H9 (cell line): ENCODE results near the gene ESRRA. TPM values are rescaled to one million over a fixed set of nuclear protein-coding genes. Genes with fewer than 3 reads are reported as not detected.

ENCODE experiments used
- DNase-seq: peaks from one replicate; pipeline ENCODE4 v3.0.0-alpha.2; 2017
- H2AFZ ChIP-seq: one replicate; pipeline ENCODE4 v1.6.1; 2013; ENCODE audit warnings: mild to moderate bottlenecking, low read length, control low read depth, moderate library complexity
- H2AK5ac ChIP-seq: 2 replicates; pipeline ENCODE4 v1.6.1; 2013; ENCODE audit warnings: low read length, control low read depth, mixed read lengths; ENCODE audit not compliant: insufficient read length
- H2BK120ac ChIP-seq: one replicate; pipeline ENCODE4 v1.6.1; 2013; ENCODE audit warnings: low read depth, mild to moderate bottlenecking, low read length, control low read depth, inconsistent platforms; ENCODE audit not compliant: poor library complexity, severe bottlenecking
- H2BK12ac ChIP-seq: 2 replicates; pipeline ENCODE4 v1.6.1; 2013; ENCODE audit warnings: low read length, control low read depth, mixed read lengths, low read depth; ENCODE audit not compliant: insufficient read length
- H2BK15ac ChIP-seq: 2 replicates; pipeline ENCODE4 v1.6.1; 2013; ENCODE audit warnings: low read depth, low read length, control low read depth
- H2BK20ac ChIP-seq: one replicate; pipeline ENCODE4 v1.6.1; 2013; ENCODE audit warnings: low read depth, mild to moderate bottlenecking, low read length, control low read depth, inconsistent platforms; ENCODE audit not compliant: poor library complexity, severe bottlenecking
- H2BK5ac ChIP-seq: 2 replicates; pipeline ENCODE4 v1.6.1; 2013; ENCODE audit warnings: low read length, control low read depth, mixed read lengths; ENCODE audit not compliant: insufficient read length
- H3K14ac ChIP-seq: 2 replicates; pipeline ENCODE4 v1.6.1; 2013; ENCODE audit warnings: low read length, control low read depth; ENCODE audit not compliant: insufficient read depth
- H3K18ac ChIP-seq: 2 replicates; pipeline ENCODE4 v1.6.1; 2013; ENCODE audit warnings: low read depth, mild to moderate bottlenecking, mixed read lengths, low read length, control low read depth; ENCODE audit not compliant: insufficient read length
- H3K23ac ChIP-seq: 2 replicates; pipeline ENCODE4 v1.6.1; 2013; ENCODE audit warnings: low read length, control low read depth, mixed read lengths, low read depth; ENCODE audit not compliant: insufficient read length
- H3K23me2 ChIP-seq: 2 replicates; pipeline ENCODE4 v1.6.1; 2013; ENCODE audit warnings: low read depth, mild to moderate bottlenecking, mixed read lengths, low read length, control low read depth; ENCODE audit not compliant: insufficient read length, poor library complexity, severe bottlenecking
- H3K27ac ChIP-seq: 2 replicates; pipeline ENCODE4 v1.5.1; 2013; ENCODE audit warnings: low read length, control low read depth, mixed read lengths, low read depth; ENCODE audit not compliant: insufficient read length
- H3K27me3 ChIP-seq: 2 replicates; pipeline ENCODE4 v1.6.1; 2013; ENCODE audit warnings: low read length, control low read depth, inconsistent platforms; ENCODE audit not compliant: insufficient read depth
- H3K4ac ChIP-seq: 2 replicates; pipeline ENCODE4 v1.6.1; 2013; ENCODE audit warnings: low read depth, mild to moderate bottlenecking, control low read depth, inconsistent platforms, low read length, moderate library complexity
- H3K4me1 ChIP-seq: 2 replicates; pipeline ENCODE4 v1.6.1; 2013; ENCODE audit warnings: low read length, control low read depth, inconsistent platforms; ENCODE audit not compliant: insufficient read depth
- H3K4me2 ChIP-seq: 2 replicates; pipeline ENCODE4 v1.6.1; 2013; ENCODE audit warnings: low read length, control low read depth, mixed read lengths; ENCODE audit not compliant: insufficient read length, insufficient read depth
- H3K56ac ChIP-seq: 2 replicates; pipeline ENCODE4 v1.6.1; 2013; ENCODE audit warnings: low read depth, mild to moderate bottlenecking, mixed read lengths, low read length, control low read depth; ENCODE audit not compliant: insufficient read length
- H3K79me1 ChIP-seq: 2 replicates; pipeline ENCODE4 v1.6.1; 2013; ENCODE audit warnings: low read depth, mild to moderate bottlenecking, moderate library complexity, low read length, control low read depth, inconsistent platforms; ENCODE audit not compliant: insufficient read depth, poor library complexity, severe bottlenecking
- H3K79me2 ChIP-seq: 2 replicates; pipeline ENCODE4 v1.6.1; 2013; ENCODE audit warnings: low read length, control low read depth, inconsistent platforms; ENCODE audit not compliant: insufficient read depth
- H3K9ac ChIP-seq: 2 replicates; pipeline ENCODE4 v1.6.1; 2013; ENCODE audit warnings: low read length, control low read depth, mixed read lengths; ENCODE audit not compliant: insufficient read length; ENCODE audit errors: extremely low read depth
- H3K9me3 ChIP-seq: one replicate; pipeline ENCODE4 v1.6.1; 2013; ENCODE audit warnings: low read depth, low read length, inconsistent platforms; ENCODE audit not compliant: control insufficient read depth
- H3T11ph ChIP-seq: one replicate; pipeline ENCODE4 v1.6.1; 2013; ENCODE audit warnings: mild to moderate bottlenecking, low read length, control low read depth, inconsistent platforms
- H4K20me1 ChIP-seq: one replicate; pipeline ENCODE4 v1.6.1; 2013; ENCODE audit not compliant: control insufficient read depth, insufficient read length, insufficient read depth
- H4K5ac ChIP-seq: 2 replicates; pipeline ENCODE4 v1.6.1; 2013; ENCODE audit warnings: low read depth, mild to moderate bottlenecking, mixed read lengths, low read length, control low read depth; ENCODE audit not compliant: insufficient read length
- H4K8ac ChIP-seq: replicated peaks from 2 replicates; pipeline ENCODE4 v1.6.1; 2013; ENCODE audit warnings: low read length, control low read depth, mixed read lengths, low read depth; ENCODE audit not compliant: insufficient read length
- H4K91ac ChIP-seq: 2 replicates; pipeline ENCODE4 v1.6.1; 2013; ENCODE audit warnings: low read depth, mild to moderate bottlenecking, moderate library complexity, mixed read lengths, low read length, control low read depth; ENCODE audit not compliant: insufficient read length
- H3K27ac Mint-ChIP-seq, 3 experiments: 2 replicates in 2 of 3; 3 replicates in 1 of 3; pipeline ENCODE4 v1.8.0; 2020 to 2021; ENCODE audit warnings: mixed read lengths in 3 of 3, mild to moderate bottlenecking in 1 of 3, moderate library complexity in 1 of 3
- H3K27me3 Mint-ChIP-seq: 2 replicates; pipeline ENCODE4 v1.8.0; 2021; ENCODE audit warnings: low read depth, mild to moderate bottlenecking, moderate library complexity, mixed read lengths
- H3K36me3 Mint-ChIP-seq, 3 experiments: 2 replicates in 2 of 3; 3 replicates in 1 of 3; pipeline ENCODE4 v1.8.0; 2020 to 2021; ENCODE audit warnings: low read depth in 3 of 3, mixed read lengths in 3 of 3; ENCODE audit not compliant: insufficient read depth in 1 of 3
- H3K4me1 Mint-ChIP-seq, 2 experiments: 2 replicates each; pipeline ENCODE4 v1.8.0; 2020; ENCODE audit warnings: mixed read lengths in 2 of 2
- H3K4me3 Mint-ChIP-seq, 2 experiments: 2 replicates in 1 of 2; 3 replicates in 1 of 2; pipeline ENCODE4 v1.8.0; 2020 to 2021; ENCODE audit warnings: mild to moderate bottlenecking in 2 of 2, mixed read lengths in 2 of 2, moderate library complexity in 1 of 2
- H3K9me3 Mint-ChIP-seq, 2 experiments: 2 replicates in 1 of 2; 3 replicates in 1 of 2; pipeline ENCODE4 v1.8.0; 2020; ENCODE audit warnings: mild to moderate bottlenecking in 2 of 2, mixed read lengths in 2 of 2, moderate library complexity in 1 of 2
- CTCF ChIP-seq: fragments of 200-600 bp; sonication (generic); conservative IDR thresholded peaks from 3 replicates; pipeline ENCODE4 v1.8.0; 2021; ENCODE audit warnings: antibody characterized with exemption, mild to moderate bottlenecking
- WGBS: extraction: QIAGEN DNeasy Blood & Tissue Kit; methylation state at CpG from one replicate; pipeline ENCODE4 v1.1.7; 2013; ENCODE audit warnings: missing lambda C conversion rate, low lambda C conversion rate, mixed read lengths; ENCODE audit not compliant: insufficient read length; ENCODE audit errors: extremely low coverage; 5-methylcytosine and 5-hydroxymethylcytosine counted together
- microRNA-seq: library from miRNA; unstranded; fragments of <30 nt; microRNA quantifications from one replicate; pipeline ENCODE4, GENCODE V29; 2020; ENCODE audit warnings: borderline microRNAs expressed
- total RNA-seq: library from RNA; stranded (reverse); gene quantifications from 2 replicates; pipeline ENCODE4 v1.2.1, GENCODE V29; 2021

ESRRA gene
- total RNA-seq, 1 experiment from 2014 or later = 42.3 TPM

- Histone ChIP-seq H3K56ac (no peak overlapping the region), H3K79me2 (no peaks in the 10 kb centered on the region), H4K91ac (no peak overlapping the region), H3K9ac (no peak overlapping the region), H2BK120ac (no peak overlapping the region), H2BK12ac (no peak overlapping the region), H3K4ac (no peak overlapping the region), H3K27ac (no peak overlapping the region), H2BK5ac (no peak overlapping the region), H2AK5ac (no peak overlapping the region), H4K20me1 (peaks cover 1% of the 10 kb centered on the region), H4K8ac (no peak overlapping the region), H3K14ac (no peak overlapping the region), H3K9me3 (no peaks in the 10 kb centered on the region), H3K4me1 (no peaks in the 10 kb centered on the region), H3T11ph (no peak overlapping the region), H2BK15ac (no peak overlapping the region), H2BK20ac (no peak overlapping the region), H3K23me2 (no peaks in the 10 kb centered on the region), H3K18ac (no peak overlapping the region), H3K23ac (no peak overlapping the region), H3K79me1 (no peaks in the 10 kb centered on the region), H4K5ac (no peak overlapping the region), H2AFZ (no peak overlapping the region), H3K27me3 (no peaks in the 10 kb centered on the region), H3K4me2 (no peak overlapping the region)
- Mint-ChIP-seq H3K27me3 (no peaks in the 10 kb centered on the region), H3K9me3 (no peaks in the 10 kb centered on the region; a peak in 1 of 5 replicates), H3K4me3 (no peak overlapping the region), H3K27ac (no peak overlapping the region), H3K36me3 (peaks cover 26 to 73% (median 52%) of the 10 kb centered on the region in 3 experiments), H3K4me1 (peaks cover 2 to 6% of the 10 kb centered on the region in 2 experiments)
- WGBS = no CpG with 5 or more reads among the region's 4 CpGs
- no peak for DNase-seq
- no peak for TF ChIP-seq CTCF
Observed at GRCh38 chr11:64364911-64365310, 59.6 kb downstream of the ESRRA start.

Small RNAs within 50 kb of the gene (microRNA-seq; reads per million reads assigned to microRNA genes)
- not detected for gene MIR7155

Other genes starting within 250 kb of the ESRRA start
- gene MACROD1, start 139.4 kb upstream of the ESRRA start, total RNA-seq = 18.3 and 21.2 TPM in 2 replicates
- 331 and 338 TPM in 2 replicates for gene STIP1, start 119.4 kb upstream of the ESRRA start, total RNA-seq
- gene FERMT3, start 98.8 kb upstream of the ESRRA start, total RNA-seq = 6.6 and 10.6 TPM in 2 replicates
- gene TRPT1, start 79.3 kb upstream of the ESRRA start, total RNA-seq = 31.5 and 33.6 TPM in 2 replicates
- 39.6 and 45.8 TPM in 2 replicates for gene NUDT22, start 79.2 kb upstream of the ESRRA start, total RNA-seq
- 21.0 and 24.2 TPM in 2 replicates for gene DNAJC4, start 75.0 kb upstream of the ESRRA start, total RNA-seq
- gene VEGFB, start 70.9 kb upstream of the ESRRA start, total RNA-seq = 57.1 and 57.7 TPM in 2 replicates
- 36.5 and 41.0 TPM in 2 replicates for gene FKBP2, start 64.4 kb upstream of the ESRRA start, total RNA-seq
- 358 and 363 TPM in 2 replicates for gene PPP1R14B, start 58.6 kb upstream of the ESRRA start, total RNA-seq
- gene PLCB3, start 54.0 kb upstream of the ESRRA start, total RNA-seq = 79.3 and 80.2 TPM in 2 replicates
- 23.3 and 25.0 TPM in 2 replicates for gene BAD, start 20.9 kb upstream of the ESRRA start, total RNA-seq
- gene GPR137, start 19.7 kb upstream of the ESRRA start, total RNA-seq = 39.6 and 49.7 TPM in 2 replicates
- gene KCNK4, start 14.2 kb upstream of the ESRRA start, total RNA-seq = 0.28 and 0.31 TPM in 2 replicates
- gene CATSPERZ, start 5.2 kb upstream of the ESRRA start, total RNA-seq = 0.92 and 1.3 TPM in 2 replicates
- 315 and 341 TPM in 2 replicates for gene TRMT112, start 12.0 kb downstream of the ESRRA start, total RNA-seq
- 225 and 228 TPM in 2 replicates for gene PRDX5, start 12.6 kb downstream of the ESRRA start, total RNA-seq
- 11.2 and 12.2 TPM in 2 replicates for gene CCDC88B, start 34.7 kb downstream of the ESRRA start, total RNA-seq
- 10.8 and 11.1 TPM in 2 replicates for gene RPS6KA4, start 53.6 kb downstream of the ESRRA start, total RNA-seq